NCI-H2107 (cell line): ENCODE data around the gene CCDC141.
"Not testable (repeated sequence)": the region's sequence is repeated elsewhere in the genome, so short reads cannot be mapped to it uniquely, and the experiment has no call there.

Experiments used
- DNase-seq: peaks from one replicate; lab custom pipeline; 2025; lab: John Stamatoyannopoulos, UW

The CCDC141 gene

DNA sequence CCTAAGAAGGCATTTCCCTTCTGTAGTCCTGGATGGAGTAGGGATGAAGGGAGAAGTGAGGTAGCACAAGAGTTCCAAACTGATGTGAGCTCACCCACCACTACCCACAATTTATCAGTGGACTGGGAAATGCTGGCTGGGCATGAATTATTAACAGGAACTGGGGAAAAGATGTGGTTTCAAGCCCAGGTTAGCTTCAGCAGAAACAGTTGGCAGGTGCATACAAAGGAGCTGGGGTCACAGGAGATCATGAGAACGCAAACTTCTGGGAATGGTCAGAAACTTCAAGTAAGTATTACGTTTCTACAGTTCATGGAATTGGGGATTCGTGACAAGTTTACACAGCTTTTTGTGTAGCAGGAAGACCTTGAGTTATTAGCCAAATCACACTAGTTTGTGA lies 5.4 kb downstream of the CCDC141 start:
- no peak for DNase-seq

- no peak for DNase-seq
Measured at GRCh38 chr2:179037807-179038206, 12.1 kb downstream of the CCDC141 start.

GRCh38 chr2:179036353-179036905 lies 13.5 kb downstream of the CCDC141 start:
- no peak for DNase-seq

- no peak for DNase-seq
Measured at GRCh38 chr2:179031731-179032408, 18.1 kb downstream of the CCDC141 start.

DNA sequence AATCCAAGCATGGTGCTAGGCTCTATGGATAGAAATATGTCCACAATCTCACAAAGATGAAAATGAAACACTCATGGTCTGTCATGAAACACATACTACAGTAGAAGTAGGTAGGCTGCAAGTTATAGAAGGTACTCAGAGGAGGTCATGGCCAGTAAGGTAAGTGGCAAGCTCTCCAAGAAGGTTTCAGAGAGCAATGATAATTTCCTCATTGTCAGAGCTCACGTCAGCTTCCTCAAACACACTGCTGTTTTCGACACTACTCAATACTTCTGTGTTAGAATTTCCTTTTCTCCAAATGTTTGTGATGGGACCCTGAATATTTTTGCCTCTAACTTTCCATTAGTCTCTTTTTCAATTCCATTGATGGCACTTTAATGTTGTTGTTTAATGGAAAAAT lies 25.5 kb downstream of the CCDC141 start:
- DNase-seq = no peak

DNA sequence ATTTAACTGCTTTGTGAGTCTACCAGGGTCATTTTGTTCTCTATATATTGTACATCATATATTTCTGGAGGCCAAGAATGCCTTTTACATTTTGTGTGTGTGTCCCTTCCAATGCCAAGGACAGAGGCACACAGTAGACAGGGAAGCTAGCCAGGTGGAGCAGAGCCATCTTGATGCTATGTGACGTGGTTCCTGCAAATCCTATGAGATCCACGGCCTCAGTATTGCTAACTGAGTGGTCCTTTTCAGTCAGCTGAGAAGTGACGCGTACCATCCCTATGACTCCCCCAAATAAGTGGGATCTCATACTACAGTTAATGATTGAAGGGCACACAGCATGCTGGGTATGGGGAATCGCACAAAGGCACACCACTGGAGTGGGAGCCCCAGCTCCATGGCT lies 27.3 kb downstream of the CCDC141 start:
- no peak for DNase-seq

- DNase-seq = no peak
Measured at GRCh38 chr2:179021258-179021657, 28.7 kb downstream of the CCDC141 start.

- peak; percentile 78 for DNase-seq
Measured at GRCh38 chr2:179020156-179020750, 29.7 kb downstream of the CCDC141 start.

- no peak for DNase-seq
Measured at GRCh38 chr2:179019260-179019659, 30.7 kb downstream of the CCDC141 start.

- DNase-seq = no peak
Measured at GRCh38 chr2:179017773-179018357, 32.1 kb downstream of the CCDC141 start.

DNA sequence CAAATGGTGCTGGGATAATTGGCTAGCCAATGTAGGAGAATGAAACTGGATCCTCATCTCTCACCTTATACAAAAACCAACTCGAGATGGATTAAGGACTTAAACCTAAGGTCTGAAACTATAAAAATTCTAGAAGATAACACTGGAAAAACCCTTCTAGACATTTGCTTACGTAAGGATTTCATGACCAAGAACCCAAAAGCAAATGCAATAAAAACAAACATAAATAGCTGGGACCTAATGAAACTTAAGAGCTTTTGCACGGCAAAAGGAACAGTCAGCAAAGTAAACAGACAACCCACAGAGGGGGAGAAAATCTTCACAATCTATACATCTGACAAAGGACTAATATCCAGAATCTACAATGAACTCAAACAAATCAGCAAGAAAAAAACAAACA lies 35.7 kb downstream of the CCDC141 start:
- DNase-seq = not testable (repeated sequence)

DNA sequence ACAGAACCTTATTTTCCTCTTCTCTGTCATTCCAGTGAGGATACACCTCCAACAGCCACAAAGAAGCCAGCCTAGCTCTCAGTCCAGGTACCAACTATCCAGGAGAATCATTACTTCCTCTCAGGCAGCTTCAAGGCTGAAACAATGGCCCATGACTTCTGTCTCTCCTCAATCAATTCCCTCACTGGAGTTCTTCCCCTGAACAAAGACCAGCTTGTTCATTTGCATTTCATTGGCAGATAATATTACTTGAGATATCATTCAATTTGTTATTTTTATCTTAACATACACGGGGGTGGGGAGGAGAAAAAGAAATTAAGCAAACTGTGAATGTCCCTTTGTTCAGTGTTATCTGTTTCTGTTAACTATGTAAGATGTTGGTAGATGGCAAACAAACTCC lies 44.0 kb downstream of the CCDC141 start:
- no peak for DNase-seq

- no peak for DNase-seq
Measured at GRCh38 chr2:178999476-178999875, 50.5 kb downstream of the CCDC141 start.

- DNase-seq = no peak
Measured at GRCh38 chr2:178998539-178998938, 51.4 kb downstream of the CCDC141 start.

DNA sequence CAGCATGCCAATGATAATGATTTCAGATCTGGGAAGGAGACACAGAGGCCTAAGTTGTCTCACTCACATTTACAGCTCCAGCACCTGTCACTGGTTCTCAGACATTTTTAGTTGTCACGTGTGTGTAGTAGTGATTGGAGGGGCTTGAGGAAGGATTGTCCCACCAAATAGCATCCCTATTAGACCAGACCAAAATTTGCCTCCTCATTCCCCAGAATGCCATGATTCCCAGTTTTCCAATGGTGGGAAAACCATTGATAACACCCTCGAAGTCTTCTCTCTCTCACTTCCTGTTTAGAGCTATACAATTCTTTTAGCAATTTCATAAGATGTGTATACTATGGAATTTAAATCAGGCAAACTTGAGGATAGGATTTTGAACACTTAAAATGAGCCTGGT lies 52.5 kb downstream of the CCDC141 start:
- no peak for DNase-seq

- DNase-seq = no peak
Measured at GRCh38 chr2:178997067-178997466, 52.9 kb downstream of the CCDC141 start.

- DNase-seq = no peak
Measured at GRCh38 chr2:178994264-178994663, 55.7 kb downstream of the CCDC141 start.

DNA sequence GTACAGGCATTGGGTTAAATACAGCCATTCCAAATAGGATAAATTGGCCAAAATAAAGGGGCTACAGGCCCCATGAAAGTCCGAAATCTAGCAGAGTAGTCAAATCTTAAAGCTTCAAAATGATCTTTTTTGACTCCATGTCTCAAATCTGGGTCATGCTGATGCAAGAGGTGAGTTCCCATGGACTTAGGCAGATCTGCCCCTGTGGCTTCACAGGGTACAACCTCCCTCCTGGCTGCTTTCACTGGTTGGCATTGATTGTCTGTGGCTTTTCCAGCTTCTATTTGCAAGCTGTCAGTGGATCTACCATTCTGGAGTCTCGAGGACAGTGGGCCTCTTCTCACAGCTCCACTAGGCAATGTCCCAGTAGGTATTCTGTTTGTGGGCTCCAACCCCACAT lies 56.1 kb downstream of the CCDC141 start:
- no peak for DNase-seq

DNA sequence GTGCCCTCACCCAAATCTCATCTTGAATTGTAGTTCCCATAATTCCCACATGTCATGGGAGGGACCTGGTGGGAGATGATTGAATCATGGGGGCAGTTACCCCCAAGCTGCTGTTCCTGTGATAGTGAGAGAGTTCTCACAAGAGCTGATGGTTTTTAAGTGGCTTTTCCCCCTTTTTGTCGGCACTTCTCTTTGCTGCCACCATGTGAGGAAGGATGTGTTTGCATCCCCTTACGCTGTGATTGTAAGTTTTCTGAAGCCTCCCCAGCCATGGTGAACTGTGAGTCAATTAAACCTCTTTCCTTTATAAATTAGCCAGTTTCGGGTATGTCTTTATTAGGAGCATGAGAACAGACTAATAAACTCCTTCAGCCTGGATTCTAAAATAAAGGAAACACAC lies 57.2 kb downstream of the CCDC141 start:
- not testable (repeated sequence) for DNase-seq

DNA sequence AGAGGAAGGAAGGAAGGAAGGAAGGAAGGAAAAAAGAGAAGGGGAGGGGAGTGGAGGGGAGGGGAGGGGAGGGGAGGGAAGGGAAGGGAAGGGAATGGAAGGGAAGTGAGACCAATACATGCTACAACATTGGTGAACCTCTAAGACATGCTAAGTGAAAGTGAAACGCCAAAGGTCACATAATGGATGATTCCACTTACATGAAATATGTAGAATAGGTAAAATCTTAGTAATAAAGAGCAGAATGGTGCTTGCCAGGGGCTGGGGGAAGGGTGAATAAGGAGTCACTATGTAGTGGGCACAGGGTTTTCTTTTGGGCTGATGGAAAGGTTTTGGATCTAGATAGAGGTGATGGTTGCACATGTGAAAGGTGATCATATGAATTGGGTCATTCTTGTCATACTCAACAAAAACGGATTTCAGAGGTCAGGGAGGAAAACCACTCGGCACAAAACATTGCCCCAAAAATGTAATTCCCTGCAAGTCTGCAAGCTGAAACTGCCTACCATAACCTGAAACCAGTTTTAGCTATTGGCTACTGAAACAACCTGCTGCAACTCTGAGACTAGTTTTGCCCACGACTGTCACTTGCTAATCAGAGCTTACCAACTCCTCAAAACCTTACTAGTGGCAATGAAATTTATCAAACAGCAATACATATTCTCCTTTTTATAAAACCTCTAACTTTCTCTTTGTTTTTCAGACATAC lies 59.2 kb downstream of the CCDC141 start:
- DNase-seq = no peak

DNA sequence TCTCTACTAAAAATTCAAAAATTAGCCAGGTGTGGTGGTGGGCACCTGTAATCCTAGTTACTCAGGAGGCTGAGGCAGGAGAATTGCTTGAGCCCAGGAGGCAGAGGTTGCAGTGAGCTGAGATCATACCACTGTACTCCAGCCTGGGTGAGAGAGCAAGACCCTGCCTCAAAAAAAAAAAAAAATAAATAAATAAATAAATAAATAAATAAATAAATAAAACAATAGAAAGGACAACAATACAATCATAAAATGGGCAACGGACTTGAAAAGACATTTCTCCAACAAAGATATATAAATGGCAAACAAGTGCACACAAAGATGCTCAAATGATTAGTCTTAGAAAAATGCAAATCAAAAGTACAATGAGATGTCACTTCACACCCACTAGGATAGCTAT lies 60.5 kb downstream of the CCDC141 start:
- DNase-seq = not testable (repeated sequence)

GRCh38 chr2:178982652-178983051 lies 67.3 kb downstream of the CCDC141 start:
- not testable (repeated sequence) for DNase-seq

DNA sequence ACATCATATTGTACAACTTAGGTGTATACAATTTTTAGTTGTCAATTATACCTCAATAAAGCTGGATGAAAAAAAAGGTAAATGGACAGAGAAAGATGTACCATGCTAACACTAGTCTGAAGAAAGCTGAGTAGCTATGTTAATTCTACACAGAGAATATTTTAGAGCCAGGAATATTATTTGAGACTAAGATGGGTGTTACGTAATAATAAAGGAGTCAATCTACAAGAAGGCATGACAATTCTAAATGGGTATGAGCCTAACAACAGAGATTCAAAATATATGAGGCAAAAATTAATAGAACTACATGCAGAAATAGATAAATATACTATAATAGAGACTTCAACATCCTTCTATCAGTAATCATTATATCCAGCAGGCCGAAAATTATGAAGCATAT lies 69.1 kb downstream of the CCDC141 start:
- DNase-seq = no peak
